GM12873 (cell line): Measurements from ENCODE around the gene PSAPL1.

Experiments
- CTCF ChIP-seq: IDR thresholded peaks from 2 replicates; pipeline ENCODE4 v1.5.1; 2012; ENCODE audit warnings: low read depth, mild to moderate bottlenecking, moderate library complexity, low read length, control low read depth; ENCODE audit not compliant: insufficient read depth; ENCODE audit errors: missing control alignments

PSAPL1 gene

GRCh38 chr4:7431696-7432530 lies 2.8 kb downstream of the PSAPL1 start:
- no peak for TF ChIP-seq CTCF

GRCh38 chr4:7430965-7431695 lies 3.6 kb downstream of the PSAPL1 start:
- TF ChIP-seq CTCF: no peak

- no peak for TF ChIP-seq CTCF
Observed at GRCh38 chr4:7430368-7430964, 4.3 kb downstream of the PSAPL1 start.

- TF ChIP-seq CTCF: no peak
Observed at GRCh38 chr4:7429601-7430078, 5.1 kb downstream of the PSAPL1 start.

GRCh38 chr4:7429069-7429416 lies 5.7 kb downstream of the PSAPL1 start:
- no peak for TF ChIP-seq CTCF

GRCh38 chr4:7428261-7429068 lies 6.3 kb downstream of the PSAPL1 start:
- no peak for TF ChIP-seq CTCF
